ENCODE results near the gene EIF4B.

The EIF4B gene

GRCh38 chr12:53047221-53048032 is 41.2 kb downstream of the EIF4B start:
- peak; percentile 72 for DNase-seq (ENCODE audit: low spot score)

DNA sequence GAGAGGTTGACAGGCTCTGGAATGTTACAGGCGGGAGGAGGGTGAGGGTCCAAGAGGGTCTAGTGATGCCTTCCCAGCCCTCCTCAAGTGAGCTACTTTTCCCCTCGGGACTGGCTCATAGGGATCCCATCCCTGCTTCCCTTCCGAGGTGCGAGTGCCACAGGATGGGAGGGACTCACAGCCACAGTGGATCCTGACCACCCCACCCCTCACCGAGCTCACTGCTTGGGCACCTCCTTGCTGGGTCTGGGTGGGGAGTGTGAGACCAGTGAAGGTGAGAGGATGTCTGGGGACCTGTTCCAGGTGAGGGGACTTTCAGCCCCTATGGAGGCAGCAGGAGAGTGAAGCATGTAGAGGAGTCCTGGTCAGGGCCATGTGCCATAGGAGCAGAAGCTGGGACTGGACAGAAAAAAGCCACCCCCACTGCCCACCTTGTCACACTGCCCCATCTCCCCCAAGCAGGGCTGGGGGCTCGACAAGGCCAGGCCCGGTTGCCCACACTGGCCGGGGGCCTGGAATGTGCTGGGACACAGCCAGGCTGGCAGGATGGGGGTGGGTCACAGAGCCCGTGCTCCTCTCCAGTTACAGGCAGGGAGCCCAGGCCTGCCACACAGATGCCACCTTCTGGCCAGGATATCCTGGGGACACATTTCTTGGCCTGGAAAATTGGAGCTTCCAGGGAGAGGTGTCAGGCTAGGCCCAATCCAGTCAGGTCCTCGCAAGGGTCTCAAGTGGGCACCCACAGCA is 42.0 kb downstream of the EIF4B start:
- no peak for DNase-seq (ENCODE audit: low spot score)

- DNase-seq (ENCODE audit: low spot score): no peak
Measured at GRCh38 chr12:53048780-53049401, 42.6 kb downstream of the EIF4B start.

GRCh38 chr12:53049571-53050318 is 43.5 kb downstream of the EIF4B start, which contains the start of gene TNS2:
Gene TNS2 (plus strand): TSS chr12:53050065. CDS start chr12:53050186, 121 bp downstream.
- no peak for DNase-seq (ENCODE audit: low spot score)

- no peak for DNase-seq (ENCODE audit: low spot score)
Measured at GRCh38 chr12:53050426-53051057, 44.3 kb downstream of the EIF4B start.

- no peak for DNase-seq (ENCODE audit: low spot score)
Measured at GRCh38 chr12:53051058-53051880, 45.0 kb downstream of the EIF4B start.

GRCh38 chr12:53051881-53052412 is 45.7 kb downstream of the EIF4B start:
- DNase-seq (ENCODE audit: low spot score): no peak

- no peak for DNase-seq (ENCODE audit: low spot score)
Measured at GRCh38 chr12:53052419-53053217, 46.4 kb downstream of the EIF4B start.

DNA sequence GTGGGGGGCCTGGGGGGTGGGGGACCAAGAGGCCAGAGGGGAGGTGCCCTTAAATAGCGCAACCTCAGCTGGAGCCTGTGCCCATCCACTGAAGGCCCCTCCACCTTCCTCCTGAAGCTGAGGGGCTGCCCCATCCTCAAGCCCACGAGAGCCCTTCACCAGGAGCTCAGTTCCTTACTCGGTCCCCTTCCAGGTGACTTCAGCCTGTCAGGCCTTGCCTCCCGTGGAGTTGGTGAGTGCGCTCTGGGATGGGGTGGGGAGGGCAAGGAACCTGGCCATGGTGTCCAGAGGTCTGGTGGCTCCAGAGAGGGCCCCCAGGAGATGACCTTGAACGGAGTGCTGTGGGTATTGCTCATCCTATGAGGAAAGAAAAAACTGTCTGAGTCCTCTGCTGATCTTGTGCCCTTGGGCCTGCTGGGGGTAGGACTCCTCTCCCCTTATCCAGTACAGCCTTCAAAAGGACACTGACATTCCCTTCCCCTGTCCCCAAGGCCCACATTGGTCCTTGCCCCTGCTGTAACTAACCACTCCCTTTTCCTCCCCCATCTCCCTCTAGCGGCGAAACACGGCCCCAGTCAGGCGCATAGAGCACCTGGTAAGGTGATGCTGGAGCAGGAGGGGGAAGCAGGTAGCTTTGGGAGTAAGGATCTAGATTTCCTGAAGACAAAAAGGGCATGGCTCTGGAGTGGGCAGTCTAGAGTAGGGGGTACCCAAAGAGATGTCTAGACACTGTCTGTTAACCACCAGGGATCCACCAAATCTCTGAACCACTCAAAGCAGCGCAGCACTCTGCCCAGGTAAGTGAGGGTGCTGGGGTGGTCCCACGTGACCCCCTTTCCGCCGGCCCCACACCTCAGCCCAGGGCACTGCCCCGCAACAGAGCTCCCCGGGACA is 47.2 kb downstream of the EIF4B start:
- DNase-seq (ENCODE audit: low spot score): no peak

GRCh38 chr12:53054112-53054878 is 48.0 kb downstream of the EIF4B start:
- peak; percentile 80 for DNase-seq (ENCODE audit: low spot score)

- DNase-seq (ENCODE audit: low spot score): no peak
Measured at GRCh38 chr12:53055471-53056266, 49.4 kb downstream of the EIF4B start.

GRCh38 chr12:53056296-53056695 is 50.0 kb downstream of the EIF4B start:
- no peak for DNase-seq (ENCODE audit: low spot score)

- DNase-seq (ENCODE audit: low spot score): no peak
Measured at GRCh38 chr12:53056901-53057300, 50.6 kb downstream of the EIF4B start.

GRCh38 chr12:53057816-53058500 is 51.7 kb downstream of the EIF4B start:
- no peak for DNase-seq (ENCODE audit: low spot score)

DNA sequence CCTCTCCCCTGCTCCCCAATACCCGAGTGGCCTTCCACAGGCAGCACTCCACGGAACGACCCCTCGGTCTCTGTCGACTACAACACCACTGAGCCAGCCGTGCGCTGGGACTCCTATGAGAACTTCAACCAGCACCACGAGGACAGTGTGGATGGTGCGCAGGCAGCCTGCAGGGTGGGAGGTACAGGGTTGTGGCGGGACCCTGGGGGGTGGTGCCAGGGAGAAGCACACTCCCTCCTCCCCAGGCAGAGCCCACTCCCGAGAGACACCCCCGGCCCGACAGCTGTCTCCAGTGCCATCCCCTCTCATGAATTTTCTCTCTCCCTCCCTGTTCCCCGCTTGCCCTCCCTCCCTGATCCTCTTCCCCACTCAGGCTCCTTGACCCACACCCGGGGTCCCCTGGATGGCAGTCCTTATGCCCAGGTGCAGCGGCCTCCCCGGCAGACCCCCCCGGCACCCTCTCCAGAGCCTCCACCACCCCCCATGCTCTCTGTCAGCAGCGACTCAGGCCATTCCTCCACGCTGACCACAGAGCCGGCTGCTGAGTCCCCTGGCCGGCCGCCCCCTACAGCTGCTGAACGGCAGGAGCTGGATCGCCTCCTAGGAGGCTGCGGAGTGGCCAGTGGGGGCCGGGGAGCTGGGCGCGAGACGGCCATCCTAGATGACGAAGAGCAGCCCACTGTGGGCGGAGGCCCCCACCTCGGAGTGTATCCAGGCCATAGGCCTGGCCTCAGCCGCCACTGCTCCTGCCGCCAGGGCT is 52.6 kb downstream of the EIF4B start:
- no peak for DNase-seq (ENCODE audit: low spot score)
